NCI-H510A (cell line): ENCODE data around the gene PTCRA.
"Not testable (repeated sequence)": the region's sequence is repeated elsewhere in the genome, so short reads cannot be mapped to it uniquely, and the experiment has no call there.

Experiments used
- DNase-seq: peaks from one replicate; lab custom pipeline; 2025; lab: John Stamatoyannopoulos, UW

The PTCRA gene

DNA sequence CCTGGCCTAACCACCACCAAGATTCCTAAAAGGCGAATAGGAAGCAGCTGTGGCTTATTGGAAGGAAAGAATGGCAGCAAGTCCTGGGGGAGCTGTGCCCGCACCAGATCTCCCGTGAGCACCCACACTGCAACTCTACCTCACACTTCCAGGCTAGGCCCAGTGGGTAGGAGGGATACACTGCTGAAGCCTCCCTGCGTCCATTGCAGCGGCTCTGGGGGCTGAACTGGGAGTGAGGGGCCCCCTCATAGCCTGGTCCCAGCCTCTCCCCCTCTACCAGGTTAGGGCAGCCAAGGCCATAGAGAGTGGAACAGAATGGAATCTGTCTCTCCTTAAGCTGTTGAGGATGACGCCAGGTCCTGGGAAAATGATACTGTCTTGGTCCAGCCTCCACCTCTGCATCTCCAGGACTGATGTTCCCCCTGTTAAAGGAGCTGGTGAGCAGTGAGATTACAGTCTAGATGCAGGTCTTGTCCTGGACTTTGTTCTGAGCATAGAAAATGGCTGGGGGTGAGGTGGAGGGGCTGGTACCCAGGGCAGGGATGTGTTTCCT lies 24.7 kb downstream of the PTCRA start:
- no peak for DNase-seq

DNA sequence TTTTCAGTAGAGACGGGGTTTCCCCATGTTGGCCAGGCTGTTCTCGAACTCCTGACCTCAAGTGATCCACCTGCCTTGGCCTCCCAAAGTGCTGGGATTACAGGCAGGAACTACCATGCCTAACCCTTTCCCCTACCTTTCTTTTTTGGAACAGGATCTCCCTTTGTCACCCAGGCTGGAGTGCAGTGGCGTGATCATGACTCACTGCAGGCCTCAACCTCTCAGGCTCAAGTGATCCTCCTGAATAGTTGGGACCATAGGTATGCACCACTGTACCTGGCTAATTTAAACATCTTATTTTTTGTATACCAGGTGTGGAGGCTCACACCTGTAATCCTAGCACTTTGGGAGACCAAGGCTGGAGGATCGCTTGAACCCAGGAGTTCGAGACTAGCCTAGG lies 25.5 kb downstream of the PTCRA start:
- not testable (repeated sequence) for DNase-seq

DNA sequence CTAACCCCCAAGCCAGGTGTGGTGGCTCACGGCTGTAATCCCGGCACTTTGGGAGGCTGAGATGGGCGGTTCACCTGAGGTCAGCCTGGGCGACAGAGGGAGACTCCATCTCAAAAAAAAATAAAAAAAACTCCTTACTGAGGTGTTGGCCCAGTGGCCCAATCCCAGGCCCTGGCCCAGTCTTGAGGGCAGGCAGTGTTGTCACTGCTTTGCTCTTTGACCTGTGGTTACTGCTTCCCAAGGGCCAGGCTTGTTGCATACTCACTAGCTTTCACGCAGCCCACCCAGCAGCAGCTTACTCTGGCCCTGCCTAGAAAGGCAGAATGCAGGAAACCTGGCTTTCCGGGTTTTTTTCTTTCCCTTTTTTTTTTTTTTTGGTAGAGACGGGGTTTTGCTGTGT lies 26.6 kb downstream of the PTCRA start:
- no peak for DNase-seq

DNA sequence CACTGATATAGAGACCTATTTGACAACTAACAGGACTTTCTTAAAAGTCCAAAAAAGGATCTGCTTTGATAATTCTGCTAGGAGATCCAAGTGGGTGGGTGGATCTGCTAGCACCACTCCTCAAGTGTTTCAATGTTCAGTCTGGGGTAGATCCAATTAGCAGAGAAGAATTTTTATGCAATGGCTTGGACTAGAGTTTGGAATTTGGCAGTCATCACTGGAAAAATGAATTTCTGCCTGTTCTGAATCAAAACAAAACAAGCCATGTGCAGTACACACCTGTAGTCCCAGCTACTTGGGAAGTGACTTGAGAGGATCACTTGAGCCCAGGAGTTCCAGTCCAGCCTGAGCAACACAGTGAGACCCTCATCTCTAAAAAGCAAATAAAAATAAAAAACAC lies 32.1 kb downstream of the PTCRA start:
- DNase-seq, result no peak

DNA sequence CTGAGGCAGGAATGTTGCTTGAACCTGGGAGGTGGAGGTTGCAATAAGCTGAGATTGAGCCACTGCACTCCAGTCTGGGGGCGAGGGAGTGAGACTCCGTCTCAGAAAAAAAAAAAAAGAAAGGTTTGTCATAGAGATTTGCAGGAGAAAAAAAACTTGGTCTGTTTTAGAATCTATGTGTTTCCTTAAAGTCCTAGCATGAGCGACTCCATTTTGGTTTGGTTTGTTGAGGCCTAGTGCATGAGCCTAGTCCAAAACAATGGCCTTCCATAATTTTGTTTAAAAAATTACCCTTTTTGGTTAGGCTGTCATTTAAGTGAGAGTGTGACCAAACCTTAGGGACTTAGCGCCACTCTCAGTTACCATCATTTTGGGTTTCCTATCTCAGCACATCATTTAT lies 36.5 kb downstream of the PTCRA start:
- DNase-seq, result no peak

DNA sequence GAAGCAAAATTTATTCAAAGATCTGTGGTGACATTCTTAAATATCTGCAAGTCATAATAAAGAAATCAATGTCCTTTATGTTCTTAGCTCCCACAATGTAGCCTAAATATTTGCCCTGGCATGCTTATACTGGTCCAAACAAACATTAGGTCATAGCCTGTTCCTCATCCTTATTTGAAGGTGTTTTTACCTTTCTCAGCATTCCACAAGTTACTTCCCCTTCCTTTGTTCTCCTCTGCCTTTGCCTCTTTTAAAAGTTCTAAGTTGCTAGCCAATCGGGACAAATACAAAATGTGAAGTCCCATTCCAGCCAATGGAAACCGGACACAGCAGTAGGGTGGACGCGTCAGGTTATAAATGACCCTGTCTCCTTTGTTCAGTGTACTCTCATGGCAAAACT lies 38.6 kb downstream of the PTCRA start:
- not testable (repeated sequence) for DNase-seq

DNA sequence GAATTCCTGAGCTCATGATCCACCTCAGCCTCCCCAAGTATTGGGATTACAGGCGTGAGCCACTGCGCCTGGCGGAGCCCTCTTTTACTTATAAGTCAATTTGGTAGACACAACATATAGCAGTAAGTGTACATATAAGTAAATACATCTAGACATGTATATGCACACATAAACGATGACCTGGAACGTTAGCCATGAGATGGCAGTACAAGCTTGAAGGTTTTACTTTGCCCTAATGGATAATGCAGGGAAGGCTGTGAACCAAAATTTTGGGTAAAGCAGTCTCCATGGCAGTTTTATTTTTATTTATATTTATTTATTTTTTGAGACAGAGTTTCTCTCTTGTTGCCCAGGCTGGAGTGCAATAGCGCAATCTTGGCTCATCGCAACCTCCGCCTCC lies 42.3 kb downstream of the PTCRA start:
- no peak for DNase-seq

DNA sequence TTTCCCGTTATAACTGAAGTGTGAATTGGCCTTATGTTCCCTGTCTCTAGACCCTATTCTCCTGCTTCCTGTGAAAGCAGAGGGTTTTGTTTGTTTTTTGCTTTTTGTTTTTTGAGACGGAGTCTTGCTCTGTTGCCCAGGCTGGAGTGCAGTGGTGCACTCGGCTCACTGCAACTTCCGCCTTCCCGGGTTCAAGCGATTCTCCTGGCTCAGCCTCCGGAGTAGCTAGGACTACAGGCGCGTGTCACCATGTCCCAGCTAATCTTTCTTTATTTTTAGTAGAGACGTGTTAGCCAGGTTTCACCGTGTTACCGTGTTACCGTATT lies 44.0 kb downstream of the PTCRA start:
- DNase-seq, result no peak

DNA sequence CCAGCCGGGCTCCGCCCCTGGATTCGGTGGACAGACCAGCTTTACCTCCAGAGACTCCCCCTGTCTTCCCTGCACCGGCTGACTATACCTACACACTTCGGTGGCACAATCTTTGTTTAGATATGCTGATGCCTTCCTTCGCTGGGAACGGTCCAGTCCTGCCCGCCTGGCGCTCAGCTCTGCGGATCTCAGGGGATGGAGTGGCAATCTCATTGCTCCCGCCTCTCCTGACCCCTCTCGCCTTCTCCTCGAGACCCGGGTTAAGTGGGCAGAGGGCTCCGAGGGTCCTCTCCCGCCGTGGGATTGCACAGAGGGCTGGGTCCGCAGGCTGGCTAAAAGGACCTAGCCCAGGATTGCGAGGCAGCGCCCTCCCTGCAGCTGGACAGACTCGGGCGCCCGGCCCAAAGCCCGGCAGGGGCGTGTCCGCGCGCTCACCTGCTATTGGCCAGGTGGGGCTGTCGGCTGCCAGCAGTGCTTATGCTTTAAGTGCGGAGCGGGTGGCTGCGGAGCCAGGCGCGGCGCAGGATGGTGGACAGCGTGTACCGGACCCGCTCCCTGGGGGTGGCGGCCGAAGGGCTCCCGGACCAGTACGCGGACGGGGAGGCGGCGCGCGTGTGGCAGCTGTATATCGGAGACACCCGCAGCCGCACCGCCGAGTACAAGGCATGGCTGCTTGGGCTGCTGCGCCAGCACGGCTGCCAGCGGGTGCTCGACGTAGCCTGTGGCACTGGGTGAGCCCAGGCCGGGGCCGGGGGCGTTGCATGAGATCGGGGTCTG lies 44.6 kb downstream of the PTCRA start, which contains the start of gene GNMT:
GNMT (plus strand) TSS at position 512 of the 777 bp plus-strand sequence; CDS start at position 526, 14 bp downstream.
- peak; percentile 75 for DNase-seq

DNA sequence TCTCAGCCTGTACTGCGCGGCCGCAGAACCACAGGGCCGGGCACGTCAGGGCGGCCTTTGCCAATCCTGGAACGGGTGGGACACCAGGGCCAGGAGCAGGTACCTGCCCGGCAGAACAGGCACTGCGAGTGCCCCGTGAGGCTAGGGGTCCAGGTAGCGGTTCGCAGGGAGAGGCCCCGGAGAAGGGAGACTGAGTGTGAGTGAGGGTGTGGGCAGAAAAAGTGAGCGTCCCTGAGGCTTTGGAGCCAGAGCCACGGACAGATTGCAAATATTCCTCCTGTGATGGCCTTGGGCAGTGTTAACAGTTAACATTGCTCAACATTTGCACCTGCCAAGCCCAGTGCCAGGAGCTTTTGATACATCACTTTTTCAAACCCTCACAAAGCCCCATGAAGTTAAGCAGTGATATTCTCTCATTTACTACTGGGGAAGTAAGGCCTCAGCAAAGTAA lies 45.2 kb downstream of the PTCRA start:
- no peak for DNase-seq

DNA sequence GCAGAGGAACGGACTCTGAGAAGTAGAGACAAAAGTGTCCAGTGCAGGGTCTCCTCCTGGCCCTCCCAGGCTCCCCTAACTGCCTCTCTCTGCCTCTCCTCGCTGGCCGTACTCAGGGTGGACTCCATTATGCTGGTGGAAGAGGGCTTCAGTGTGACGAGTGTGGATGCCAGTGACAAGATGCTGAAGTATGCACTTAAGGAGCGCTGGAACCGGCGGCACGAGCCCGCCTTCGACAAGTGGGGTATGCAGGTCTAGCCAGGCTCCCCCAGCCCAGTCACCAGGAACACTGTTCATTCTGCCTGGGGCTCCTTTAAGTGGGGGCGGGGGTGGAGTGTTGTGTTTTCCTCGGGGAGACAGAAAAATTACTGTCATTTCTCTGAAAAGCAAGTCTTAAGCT lies 46.2 kb downstream of the PTCRA start:
- DNase-seq, result no peak

DNA sequence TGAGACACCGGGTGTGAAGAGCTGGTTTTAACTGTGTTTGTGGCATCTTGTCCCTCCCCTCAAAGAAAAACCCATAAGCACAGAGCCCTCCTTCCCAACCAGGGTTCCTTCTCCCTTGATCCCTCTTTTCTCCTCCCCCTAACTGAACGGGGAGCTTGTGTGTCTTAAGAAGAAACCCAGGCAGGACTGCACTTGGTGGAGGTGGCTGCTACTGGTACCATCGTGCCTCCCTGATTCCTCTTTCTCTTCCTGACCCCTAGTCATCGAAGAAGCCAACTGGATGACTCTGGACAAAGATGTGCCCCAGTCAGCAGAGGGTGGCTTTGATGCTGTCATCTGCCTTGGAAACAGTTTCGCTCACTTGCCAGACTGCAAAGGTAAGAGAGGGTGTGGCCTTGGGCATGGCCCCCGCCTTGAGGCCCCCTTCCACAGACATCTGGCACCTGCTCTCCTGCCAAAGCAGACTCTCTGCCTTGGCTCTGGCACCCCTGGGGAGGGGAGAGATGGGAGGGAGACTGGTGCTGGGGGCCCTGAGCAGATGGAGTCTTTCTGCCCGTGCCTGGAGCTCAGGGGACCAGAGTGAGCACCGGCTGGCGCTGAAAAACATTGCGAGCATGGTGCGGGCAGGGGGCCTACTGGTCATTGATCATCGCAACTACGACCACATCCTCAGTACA lies 46.8 kb downstream of the PTCRA start:
- DNase-seq, result no peak

DNA sequence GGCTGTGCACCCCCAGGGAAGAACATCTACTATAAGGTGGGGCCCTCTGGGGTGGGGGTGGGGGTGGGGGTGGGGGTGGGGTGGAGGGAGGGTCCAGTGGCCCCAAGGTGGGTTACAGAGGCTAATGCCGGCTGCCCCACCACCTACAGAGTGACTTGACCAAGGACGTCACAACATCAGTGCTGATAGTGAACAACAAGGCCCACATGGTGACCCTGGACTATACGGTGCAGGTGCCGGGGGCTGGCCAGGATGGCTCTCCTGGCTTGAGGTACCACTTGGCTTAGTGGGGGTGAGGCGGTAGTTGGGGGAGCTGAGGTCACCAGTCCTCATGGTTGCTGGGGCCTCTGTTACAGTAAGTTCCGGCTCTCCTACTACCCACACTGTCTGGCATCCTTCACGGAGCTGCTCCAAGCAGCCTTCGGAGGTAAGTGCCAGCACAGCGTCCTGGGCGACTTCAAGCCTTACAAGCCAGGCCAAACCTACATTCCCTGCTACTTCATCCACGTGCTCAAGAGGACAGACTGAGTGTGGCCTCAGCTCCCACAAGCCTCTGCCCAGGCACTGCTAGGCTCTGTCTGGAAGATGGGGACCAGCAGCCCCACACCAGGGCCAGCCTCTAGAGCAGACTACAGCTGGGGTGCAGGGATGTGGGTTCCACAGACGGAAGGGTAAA lies 47.5 kb downstream of the PTCRA start:
- DNase-seq, result no peak

DNA sequence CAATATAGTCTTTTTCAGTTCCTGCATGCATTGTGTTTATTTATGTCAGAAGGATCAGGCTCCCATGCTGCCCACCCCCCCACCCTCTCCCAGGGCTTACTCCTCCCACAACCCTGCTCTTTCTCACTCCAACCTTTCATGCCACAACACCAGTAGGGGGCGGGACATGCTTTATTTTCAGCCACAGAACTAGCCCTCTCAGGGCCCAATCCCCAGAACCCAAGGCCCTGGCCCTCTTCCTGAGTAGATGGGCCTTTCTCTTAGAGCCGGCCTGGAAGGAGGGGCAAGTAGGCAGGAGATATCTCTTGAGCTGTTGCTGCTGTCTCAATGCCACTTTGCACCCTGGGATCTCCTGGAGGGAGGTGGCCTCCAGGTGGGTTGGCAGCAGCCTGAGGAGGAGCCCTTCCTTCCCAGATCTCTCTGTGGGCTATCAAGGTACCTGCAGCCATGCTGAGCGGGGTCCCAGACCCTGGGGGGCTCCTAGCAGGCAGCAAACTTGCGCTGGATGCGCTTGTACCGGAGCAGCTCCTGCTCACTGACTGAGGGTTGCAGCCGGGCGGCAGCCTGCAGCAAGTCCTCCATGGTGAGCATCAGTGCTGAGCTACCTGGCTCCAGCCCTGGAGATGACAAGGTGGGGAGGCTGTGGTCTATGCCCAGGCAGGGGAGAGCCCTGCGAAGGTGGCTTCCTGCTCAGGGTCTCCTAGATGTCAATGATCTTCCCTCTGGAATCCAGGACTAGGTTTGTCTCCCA lies 48.2 kb downstream of the PTCRA start:
- no peak for DNase-seq

DNA sequence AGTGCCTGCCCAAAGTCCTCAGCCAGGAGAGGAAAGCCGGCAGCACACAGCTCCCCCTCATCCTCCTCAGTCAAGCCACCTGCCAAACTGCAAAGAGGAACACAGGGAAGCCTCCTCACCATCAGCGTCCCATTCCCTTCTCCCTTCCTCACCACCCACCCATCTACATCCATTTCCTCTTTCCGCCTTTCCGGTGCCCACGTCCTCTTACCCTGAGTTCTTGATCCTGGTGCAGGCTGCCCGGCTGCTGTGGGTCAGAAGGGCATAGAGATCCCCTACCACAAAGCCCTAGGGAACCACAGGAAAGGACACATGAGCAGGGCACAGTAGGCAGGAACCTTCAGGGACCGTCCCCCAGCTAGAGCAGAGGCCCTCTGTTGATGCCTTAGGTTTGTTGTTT lies 50.7 kb downstream of the PTCRA start:
- no peak for DNase-seq

DNA sequence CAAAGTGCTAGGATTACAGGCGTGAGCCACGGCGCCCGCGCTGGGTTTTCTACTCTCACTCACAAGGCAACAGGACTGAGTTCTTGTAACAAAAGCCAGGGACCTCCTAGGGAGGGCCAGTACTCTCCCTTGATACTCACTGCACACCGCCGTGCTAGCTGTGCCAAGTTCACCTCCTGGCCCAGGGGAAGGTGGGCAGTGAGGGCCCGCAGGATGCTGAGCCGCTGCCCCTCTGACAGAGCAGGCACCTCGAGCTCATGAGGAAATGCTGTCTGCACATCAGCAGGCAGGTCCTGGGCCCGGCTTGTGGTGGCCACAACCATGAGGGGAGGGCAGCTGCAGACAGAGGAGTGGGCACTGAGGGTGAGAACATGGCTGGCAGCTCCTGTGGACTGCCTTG lies 51.4 kb downstream of the PTCRA start:
- no peak for DNase-seq

DNA sequence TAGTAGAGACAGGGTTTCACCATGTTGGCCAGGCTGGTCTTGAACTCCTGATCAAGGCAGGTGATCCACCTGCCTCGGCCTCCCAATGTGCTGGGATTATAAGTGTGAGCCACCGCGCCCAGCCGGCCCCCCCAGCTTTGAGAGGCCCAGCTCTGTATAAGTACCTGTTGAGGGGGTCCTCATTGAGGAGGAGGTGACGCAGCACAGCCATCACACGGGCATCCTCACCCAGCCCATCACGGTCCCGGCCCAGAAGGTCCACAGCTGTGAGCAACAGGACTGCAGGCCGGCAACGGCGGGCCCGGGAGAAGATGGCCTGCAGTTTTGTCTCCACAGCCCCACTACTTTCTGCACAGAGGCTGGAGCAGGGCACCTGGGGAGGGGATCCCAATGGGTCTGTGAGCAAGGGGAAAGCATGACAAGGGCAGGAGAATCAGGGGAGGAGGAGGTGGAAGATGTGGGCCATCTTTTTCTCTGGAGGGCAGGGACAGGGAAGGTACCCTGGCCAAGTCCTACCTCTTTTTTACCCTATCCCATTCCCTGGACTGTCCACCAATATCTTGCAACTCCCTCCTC lies 52.4 kb downstream of the PTCRA start:
- no peak for DNase-seq

DNA sequence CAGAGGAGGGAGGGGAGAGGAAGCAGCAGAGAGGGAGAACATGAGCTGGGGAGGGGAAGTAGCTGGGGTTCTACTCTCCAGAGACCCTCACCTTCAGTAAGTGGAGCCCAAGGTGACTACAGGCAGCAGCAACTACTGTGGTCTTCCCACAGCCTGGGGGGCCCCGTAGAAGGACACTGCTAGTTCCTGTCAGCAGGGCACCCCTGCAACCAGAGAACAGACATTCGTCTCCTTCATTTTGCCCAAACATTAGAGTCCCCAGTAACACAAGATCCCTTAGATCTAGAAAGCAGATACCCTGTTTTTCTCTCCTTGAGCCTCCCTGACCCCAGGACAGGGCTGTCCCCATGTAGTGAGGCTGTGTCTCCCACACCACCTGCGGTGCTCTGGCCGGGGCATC lies 52.9 kb downstream of the PTCRA start:
- no peak for DNase-seq

DNA sequence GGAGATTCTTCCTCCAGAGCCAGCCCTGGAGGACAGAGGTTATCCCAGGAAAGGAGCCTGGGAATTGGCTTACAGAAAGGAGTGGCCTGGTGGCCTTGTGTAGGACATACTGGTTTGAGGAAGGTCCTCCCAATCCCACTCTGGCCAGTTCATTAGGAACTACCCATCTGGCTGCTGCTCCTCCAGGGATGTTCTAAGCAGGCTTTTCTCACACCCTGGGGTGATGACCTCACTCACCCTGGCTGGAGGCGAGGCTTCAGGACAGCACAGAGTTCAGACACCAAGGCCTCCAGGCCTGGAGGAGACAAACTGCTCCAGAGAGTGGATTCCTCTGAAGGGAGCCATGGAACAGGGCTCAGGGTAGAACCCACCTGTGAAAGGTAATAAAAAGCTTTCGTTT lies 53.6 kb downstream of the PTCRA start:
- DNase-seq, result no peak

DNA sequence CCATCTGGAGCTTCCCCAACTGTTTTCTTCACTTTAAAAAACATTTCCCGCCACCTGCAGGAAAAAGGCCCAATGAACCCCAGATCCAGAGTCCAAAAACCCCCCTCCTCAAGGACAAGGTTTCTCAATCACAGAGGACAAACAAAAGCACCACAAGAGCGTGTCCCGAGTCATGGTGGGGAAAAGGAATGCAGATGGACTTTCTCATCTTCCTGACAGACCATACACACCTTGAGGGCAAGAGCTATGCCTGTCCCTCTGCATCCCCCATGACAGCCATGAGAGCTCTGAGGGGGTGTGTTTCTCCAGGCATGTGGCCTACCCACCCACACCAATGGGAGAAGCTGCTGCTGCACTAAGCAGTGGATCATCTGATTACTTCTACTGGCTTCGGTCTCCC lies 54.1 kb downstream of the PTCRA start:
- DNase-seq, result no peak

DNA sequence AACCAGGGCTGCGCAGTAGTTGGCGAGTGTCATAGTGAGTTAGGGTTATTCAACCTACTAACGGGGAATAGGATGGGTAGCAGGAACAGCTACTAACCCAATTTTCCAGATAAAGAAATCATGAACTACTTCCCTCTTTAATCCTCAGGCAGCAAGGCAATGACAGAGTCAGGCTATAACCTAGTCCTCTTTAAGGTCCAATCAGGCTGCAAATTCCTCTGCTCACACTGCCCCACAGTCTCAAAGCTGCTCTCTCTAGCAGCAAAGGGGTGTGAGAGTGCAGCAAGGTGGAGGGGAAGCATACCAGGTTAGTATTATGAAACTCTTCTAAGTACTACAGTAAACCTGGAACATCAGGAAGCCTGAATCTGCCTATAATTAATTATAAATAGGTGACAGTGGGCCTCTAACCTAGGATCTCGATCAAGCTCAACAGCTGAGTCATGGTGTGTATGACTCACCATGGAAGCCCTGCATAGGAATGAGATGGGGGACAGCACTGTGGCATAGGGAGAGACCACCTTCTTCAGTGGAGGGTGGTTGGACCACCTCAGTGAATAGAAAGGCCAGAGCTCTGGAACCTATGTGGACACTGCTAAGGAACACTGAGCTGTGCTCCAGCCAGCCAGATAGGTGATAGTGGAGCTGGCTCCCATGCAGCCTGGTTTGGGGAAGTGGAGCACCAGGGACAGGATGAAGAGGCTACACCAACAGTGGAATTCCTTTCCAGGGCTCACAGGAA lies 55.2 kb downstream of the PTCRA start:
- no peak for DNase-seq
